NCI-H146 treated with DMSO at 0.1 percent for 48 hours (cell line): Measurements from ENCODE around the gene P4HTM.

ENCODE experiments used
- DNase-seq: peaks from one replicate; lab custom pipeline; 2025; ENCODE audit not compliant: unreplicated experiment; lab: John Stamatoyannopoulos, UW

Gene P4HTM

GRCh38 chr3:48989796-48990635 lies at the start of gene P4HTM:
TSS of gene P4HTM (plus strand) at chr3:48990241. CDS start at chr3:48990257, 16 bp downstream.
- DNase-seq, result peak; percentile 16

- no peak for DNase-seq
These were observed 44.6 kb upstream of the P4HTM start for GRCh38 chr3:48945432-48945831.

DNA sequence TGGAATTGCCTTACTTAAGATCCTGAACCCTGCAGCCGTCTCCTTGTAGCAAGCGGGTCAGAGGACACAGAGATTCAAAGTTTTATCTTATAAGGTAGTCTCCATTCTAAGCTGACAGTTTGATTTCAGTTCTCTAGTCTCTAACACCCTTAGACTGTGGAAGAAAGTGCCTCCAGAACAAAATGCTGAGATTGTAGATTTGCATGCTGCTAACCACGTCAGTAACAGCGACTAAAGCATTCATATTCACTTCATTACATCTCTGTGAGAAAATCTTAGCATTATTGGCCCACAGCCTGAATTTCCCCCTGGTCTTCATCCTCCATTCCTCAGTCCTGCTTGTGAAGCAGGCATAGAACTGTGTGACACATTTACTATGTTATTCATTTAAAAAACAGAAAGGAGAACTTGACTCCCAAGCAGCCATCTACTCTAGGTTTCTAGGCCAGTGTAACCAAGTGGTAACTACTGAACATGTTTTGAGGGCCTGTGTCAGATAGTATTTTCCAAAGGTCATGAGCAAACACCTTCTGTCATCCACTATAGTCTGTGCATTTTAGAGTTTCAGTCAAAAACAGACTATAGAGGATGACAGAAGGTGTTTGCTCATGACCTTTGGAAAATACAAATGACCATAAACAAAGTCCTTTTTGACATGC lies 44.0 kb upstream of the P4HTM start:
- DNase-seq, result no peak

GRCh38 chr3:48949376-48949717 lies 40.7 kb upstream of the P4HTM start:
- DNase-seq, result no peak

GRCh38 chr3:48950051-48950450 lies 40.0 kb upstream of the P4HTM start:
- DNase-seq, result no peak

GRCh38 chr3:48951764-48952163 lies 38.3 kb upstream of the P4HTM start:
- no peak for DNase-seq

DNA sequence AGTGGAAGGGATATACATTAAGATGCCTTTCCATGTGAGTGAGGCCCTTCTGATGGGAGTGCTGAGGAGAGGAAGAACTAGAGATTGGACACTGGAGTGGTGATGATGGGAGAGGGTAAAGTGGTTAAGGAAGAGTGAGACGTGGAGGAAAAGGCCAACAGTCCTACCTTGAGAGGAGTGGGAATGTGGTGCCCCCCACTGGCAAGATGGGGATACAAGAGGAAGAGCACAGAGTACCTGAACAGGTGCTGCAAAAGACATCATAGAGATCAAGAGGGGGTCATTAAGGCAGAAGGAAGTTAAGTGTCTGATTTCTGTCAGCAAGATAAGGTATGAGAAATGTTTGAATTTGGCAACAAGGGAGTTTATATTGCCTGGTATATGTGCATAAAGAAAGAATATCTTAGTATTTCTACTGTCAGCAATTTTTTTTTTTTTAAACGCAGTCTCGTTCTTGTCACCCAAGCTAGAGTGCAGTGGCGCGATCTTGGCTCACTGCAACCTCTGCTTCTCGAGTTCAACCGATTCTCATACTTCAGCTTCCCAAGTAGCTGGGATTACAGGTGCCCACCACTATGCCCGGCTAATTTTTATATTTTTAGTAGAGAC lies 37.4 kb upstream of the P4HTM start:
- peak; percentile 1 for DNase-seq

GRCh38 chr3:48957006-48957705 lies 32.9 kb upstream of the P4HTM start:
- DNase-seq, result no peak

GRCh38 chr3:48960841-48961413 lies 29.1 kb upstream of the P4HTM start:
- no peak for DNase-seq

- DNase-seq, result no peak
These were observed 27.7 kb upstream of the P4HTM start for GRCh38 chr3:48962340-48962739.

DNA sequence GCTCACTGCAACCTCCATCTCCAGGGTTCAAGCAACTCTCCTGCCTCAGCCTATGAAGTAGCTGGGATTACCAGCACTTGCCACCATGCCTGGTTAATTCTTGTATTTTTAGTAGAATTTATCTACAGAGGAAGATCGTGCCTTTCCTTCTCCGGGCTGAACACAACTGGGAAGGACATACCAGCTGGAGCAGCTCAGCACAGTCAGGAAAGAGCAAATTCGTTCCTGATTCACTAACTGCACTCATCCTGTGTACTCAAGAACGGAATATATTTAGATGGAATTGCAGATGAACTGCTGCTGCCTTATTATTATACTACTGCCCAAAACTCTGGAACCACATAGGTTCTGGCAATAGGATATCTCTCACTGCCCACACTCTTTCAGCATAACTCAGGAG lies 27.1 kb upstream of the P4HTM start:
- DNase-seq, result no peak

DNA sequence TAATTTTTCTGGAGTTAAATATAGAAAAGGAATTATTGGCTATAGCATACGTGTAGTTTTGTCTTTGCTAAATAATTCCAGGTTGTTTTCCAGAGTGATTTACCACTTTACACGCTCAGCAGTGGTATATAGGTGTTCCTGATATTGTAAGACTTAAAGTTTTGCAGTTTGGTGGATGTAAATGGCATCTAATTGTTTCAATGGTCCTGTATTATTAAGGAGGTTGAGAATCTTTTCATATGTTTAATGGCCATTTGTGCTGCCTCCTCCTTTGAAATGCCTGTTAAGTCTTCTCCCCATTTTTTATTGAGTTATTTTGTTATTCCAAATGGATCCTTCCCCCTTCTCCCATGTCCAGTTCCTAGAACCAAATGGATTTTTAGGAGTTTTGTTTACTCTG lies 26.4 kb upstream of the P4HTM start:
- no peak for DNase-seq

- no peak for DNase-seq
These were observed 23.7 kb upstream of the P4HTM start for GRCh38 chr3:48966367-48966766.

GRCh38 chr3:48966876-48967361 lies 23.1 kb upstream of the P4HTM start:
- no peak for DNase-seq

DNA sequence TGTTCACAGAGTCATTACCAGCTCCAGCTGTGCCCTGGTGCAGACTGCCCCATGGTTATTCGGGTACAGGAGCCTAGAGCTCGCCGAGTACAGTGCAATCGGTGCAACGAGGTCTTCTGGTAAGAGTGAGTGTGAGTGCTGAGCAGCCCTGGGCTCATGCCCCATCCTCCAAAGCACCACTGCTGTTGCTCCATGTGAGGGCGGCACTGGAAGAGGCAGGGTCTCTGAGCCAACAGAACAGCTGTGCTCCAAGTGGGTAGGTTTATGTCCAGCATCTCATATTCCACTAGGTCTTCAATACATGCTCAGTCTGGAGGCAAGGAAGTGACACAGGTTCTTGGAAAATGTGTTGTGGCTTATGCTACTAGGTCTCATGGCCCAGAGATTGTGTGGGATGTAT lies 19.5 kb upstream of the P4HTM start:
- no peak for DNase-seq

DNA sequence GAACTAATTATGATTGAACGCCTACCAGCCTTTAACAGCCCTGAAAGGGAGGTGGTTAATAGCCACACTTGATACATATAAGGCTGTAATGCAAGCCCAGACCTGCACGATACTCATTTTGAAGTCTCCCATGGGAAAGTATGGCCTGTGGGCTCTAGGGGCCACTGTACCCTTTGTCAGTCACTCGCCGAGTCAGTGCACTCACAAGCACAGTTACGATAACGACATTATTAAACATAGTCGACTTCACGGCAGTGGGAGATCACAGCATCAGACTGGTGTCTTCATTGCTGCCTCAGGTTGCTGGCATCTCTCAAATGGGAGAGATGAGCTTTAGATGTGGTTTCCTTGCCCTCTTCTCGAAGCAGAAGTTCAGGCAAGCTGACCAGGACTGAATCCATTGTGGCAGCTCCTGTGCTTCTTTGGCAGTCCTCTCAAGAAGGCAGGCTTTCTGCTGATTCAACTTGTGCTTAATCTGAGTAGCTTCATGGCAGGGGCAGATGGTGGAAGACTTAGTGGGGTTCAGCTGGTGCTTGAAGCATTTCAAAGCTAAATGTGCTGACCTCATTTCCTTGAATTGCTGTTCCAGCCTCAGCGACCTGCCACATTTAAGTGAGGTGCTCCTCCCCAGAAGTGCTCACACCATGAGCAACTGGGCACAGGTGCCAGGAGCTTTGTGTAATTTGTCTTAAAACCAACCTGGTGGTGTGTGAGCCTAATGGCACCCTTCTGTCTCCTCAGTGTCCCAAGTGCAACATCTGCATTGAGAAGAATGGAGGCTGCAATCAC lies 15.8 kb upstream of the P4HTM start:
- DNase-seq, result no peak

DNA sequence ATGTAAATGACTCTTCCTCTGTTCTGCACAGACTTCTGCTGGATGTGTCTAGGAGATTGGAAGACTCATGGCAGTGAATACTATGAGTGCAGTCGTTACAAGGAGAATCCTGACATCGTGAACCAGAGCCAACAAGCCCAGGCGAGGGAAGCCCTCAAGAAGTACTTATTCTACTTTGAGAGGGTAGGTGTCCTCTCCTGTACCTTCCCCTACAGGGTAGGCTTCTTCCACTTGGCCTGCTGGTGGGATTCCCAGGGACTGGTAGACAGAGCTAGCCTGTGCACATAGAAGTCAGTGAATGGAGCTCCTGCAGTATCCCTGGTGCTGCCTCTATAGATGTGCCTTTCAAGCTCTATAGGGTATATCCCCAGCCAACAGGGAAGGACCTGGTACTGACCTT lies 10.6 kb upstream of the P4HTM start:
- DNase-seq, result no peak

DNA sequence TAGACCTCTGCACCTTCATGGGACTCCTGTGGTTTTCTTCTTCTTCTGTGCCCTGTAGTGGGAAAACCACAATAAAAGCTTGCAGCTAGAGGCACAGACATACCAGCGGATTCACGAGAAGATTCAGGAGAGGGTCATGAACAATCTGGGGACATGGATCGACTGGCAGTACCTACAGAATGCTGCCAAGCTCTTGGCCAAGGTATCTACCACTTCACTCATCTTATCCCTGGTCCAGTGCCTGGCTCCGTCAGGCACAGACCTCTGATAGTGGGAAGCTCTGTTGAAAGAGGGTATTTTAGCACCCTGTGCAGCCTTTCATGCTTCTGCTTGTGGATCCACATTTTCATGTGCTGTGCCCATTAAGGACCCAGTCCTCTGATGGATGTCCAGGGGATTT lies 9.7 kb upstream of the P4HTM start:
- DNase-seq, result no peak

- DNase-seq, result no peak
These were observed 8.0 kb upstream of the P4HTM start for GRCh38 chr3:48982016-48982415.

DNA sequence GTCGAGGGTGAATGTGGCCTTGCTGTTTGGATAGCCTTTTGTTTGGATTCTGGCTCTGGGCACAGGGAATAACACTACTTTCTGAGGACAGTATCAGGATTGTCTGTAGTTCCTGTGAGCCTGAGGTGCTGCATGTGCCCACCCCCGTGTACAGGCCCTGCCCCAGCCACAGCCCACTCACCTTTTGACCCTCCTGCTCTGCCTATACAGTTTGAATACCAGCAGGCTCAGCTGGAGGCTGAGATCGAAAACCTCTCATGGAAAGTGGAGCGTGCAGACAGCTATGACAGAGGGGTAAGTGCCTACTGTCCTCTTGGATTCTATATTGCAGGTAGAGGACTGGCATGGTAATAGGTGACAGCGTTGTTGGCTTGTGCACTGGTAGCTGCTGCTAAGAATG lies 7.4 kb upstream of the P4HTM start:
- no peak for DNase-seq
